SK-N-SH treated with all-trans-retinoic acid at 6 μM for 48 hours (cell line): ENCODE measurements around the gene PTX3.

Source experiments
- ATAC-seq: fragments of 200-7000 bp; cut with Tn5 transposase; 3 replicates; pipeline ENCODE4 v1.9.1; 2020; ENCODE audit warnings: mild to moderate bottlenecking, moderate library complexity
- ARNTL ChIP-seq: fragments of 450-650 bp; formaldehyde crosslinking; IDR thresholded peaks from 2 replicates; pipeline ENCODE4 v1.5.0; 2020; ENCODE audit warnings: low read depth, mild to moderate bottlenecking, moderate library complexity, borderline replicate concordance
- CSDC2 ChIP-seq: fragments of 250-450 bp; sonication (Bioruptor Pico); IDR thresholded peaks from 2 replicates; pipeline ENCODE4 v1.5.0; 2020; ENCODE audit warnings: mild to moderate bottlenecking, moderate library complexity
- ESRRG ChIP-seq: fragments of 250-450 bp; sonication (Bioruptor Pico); IDR thresholded peaks from 2 replicates; pipeline ENCODE4 v1.6.1; 2021; ENCODE audit warnings: mild to moderate bottlenecking
- ISL1 ChIP-seq: fragments of 250-450 bp; sonication (Bioruptor Pico); IDR thresholded peaks from 2 replicates; pipeline ENCODE4 v2.1.2; 2022; ENCODE audit warnings: mild to moderate bottlenecking, moderate library complexity
- OSR1 ChIP-seq: fragments of 250-450 bp; sonication (Bioruptor Pico); IDR thresholded peaks from 2 replicates; pipeline ENCODE4 v1.8.0; 2022; ENCODE audit warnings: moderate library complexity, mild to moderate bottlenecking, inconsistent platforms
- PPARA ChIP-seq: fragments of 250-450 bp; sonication (Bioruptor Pico); IDR thresholded peaks from 2 replicates; pipeline ENCODE4 v1.5.0; 2020; ENCODE audit warnings: mild to moderate bottlenecking, borderline replicate concordance
- SNAI2 ChIP-seq: fragments of 250-450 bp; sonication (Bioruptor Pico); IDR thresholded peaks from 2 replicates; pipeline ENCODE4 v1.5.0; 2020; ENCODE audit warnings: mild to moderate bottlenecking, moderate library complexity
- TOX ChIP-seq: fragments of 250-450 bp; sonication (Bioruptor Pico); IDR thresholded peaks from 2 replicates; pipeline ENCODE4 v1.8.0; 2021; ENCODE audit warnings: mild to moderate bottlenecking, moderate library complexity, borderline replicate concordance
- ZC3H10 ChIP-seq: fragments of 250-450 bp; sonication (Bioruptor Pico); IDR thresholded peaks from 2 replicates; pipeline ENCODE4 v1.5.1; 2021; ENCODE audit warnings: mild to moderate bottlenecking, moderate library complexity
- ZFP3 ChIP-seq: fragments of 250-450 bp; sonication (Bioruptor Pico); IDR thresholded peaks from 2 replicates; pipeline ENCODE4 v1.5.0; 2020; ENCODE audit warnings: mild to moderate bottlenecking, moderate library complexity
- ZFP30 ChIP-seq: fragments of 450-650 bp; formaldehyde crosslinking; IDR thresholded peaks from 2 replicates; pipeline ENCODE4 v1.5.0; 2022; ENCODE audit warnings: mild to moderate bottlenecking, moderate library complexity
- ZNF565 ChIP-seq: fragments of 450-650 bp; formaldehyde crosslinking; conservative IDR thresholded peaks from 2 replicates; pipeline ENCODE4 v1.5.0; 2020; ENCODE audit warnings: low read depth, mild to moderate bottlenecking, moderate library complexity
- ZNF70 ChIP-seq: fragments of 450-650 bp; formaldehyde crosslinking; IDR thresholded peaks from 2 replicates; pipeline ENCODE4 v1.5.0; 2020; ENCODE audit warnings: mild to moderate bottlenecking, moderate library complexity
- ZNF8 ChIP-seq: fragments of 450-650 bp; formaldehyde crosslinking; IDR thresholded peaks from 2 replicates; pipeline ENCODE4 v1.5.0; 2020; ENCODE audit warnings: mild to moderate bottlenecking, moderate library complexity
- TF ChIP-seq, protein P1 (sequence below): fragments of 250-450 bp; sonication (Bioruptor Pico); IDR thresholded peaks from 2 replicates; pipeline ENCODE4 v1.5.1; 2021; ENCODE audit warnings: mild to moderate bottlenecking, moderate library complexity
- TF ChIP-seq, protein P2 (sequence below): fragments of 250-450 bp; sonication (Bioruptor Pico); IDR thresholded peaks from 2 replicates; pipeline ENCODE4 v1.5.1; 2020; ENCODE audit warnings: low read depth, mild to moderate bottlenecking, moderate library complexity
- TF ChIP-seq, protein P3 (sequence below): fragments of 250-450 bp; sonication (Bioruptor Pico); IDR thresholded peaks from 2 replicates; pipeline ENCODE4 v1.8.0; 2021; ENCODE audit warnings: low read depth, mild to moderate bottlenecking, moderate library complexity, borderline replicate concordance
- TF ChIP-seq, protein P4 (sequence below): fragments of 250-450 bp; sonication (Bioruptor Pico); IDR thresholded peaks from 2 replicates; pipeline ENCODE4 v1.8.0; 2020; ENCODE audit warnings: mild to moderate bottlenecking, moderate library complexity, borderline replicate concordance
- TF ChIP-seq, protein P5 (sequence below): fragments of 250-450 bp; sonication (Bioruptor Pico); IDR thresholded peaks from 2 replicates; pipeline ENCODE4 v1.5.0; 2020; ENCODE audit warnings: mild to moderate bottlenecking, moderate library complexity

Gene PTX3

DNA sequence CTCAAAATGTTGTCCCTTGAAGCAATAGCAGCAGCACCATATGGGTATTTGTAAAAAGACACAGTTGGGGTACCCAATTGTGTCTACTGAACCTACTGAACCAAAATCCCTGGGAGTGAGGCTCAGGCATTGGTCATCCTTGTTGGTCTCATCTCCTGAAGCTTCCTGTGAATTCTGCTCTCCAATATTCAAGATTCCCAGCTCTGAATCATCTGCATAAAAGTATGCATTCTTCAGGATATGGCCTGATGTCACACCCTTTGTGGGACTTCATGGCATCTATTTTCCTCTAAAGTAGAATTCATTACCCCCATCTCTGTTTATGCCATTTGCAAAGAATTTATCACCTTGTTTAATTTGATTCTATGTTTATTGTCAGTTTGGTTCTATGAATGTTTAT lies 13.3 kb upstream of the PTX3 start:
- no peak for TF ChIP-seq ARNTL (CRISPR knock-in tag)
- TF ChIP-seq, protein P1, sequence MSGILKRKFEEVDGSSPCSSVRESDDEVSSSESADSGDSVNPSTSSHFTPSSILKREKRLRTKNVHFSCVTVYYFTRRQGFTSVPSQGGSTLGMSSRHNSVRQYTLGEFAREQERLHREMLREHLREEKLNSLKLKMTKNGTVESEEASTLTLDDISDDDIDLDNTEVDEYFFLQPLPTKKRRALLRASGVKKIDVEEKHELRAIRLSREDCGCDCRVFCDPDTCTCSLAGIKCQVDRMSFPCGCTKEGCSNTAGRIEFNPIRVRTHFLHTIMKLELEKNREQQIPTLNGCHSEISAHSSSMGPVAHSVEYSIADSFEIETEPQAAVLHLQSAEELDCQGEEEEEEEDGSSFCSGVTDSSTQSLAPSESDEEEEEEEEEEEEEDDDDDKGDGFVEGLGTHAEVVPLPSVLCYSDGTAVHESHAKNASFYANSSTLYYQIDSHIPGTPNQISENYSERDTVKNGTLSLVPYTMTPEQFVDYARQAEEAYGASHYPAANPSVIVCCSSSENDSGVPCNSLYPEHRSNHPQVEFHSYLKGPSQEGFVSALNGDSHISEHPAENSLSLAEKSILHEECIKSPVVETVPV = no peak
- TF ChIP-seq, protein P2, sequence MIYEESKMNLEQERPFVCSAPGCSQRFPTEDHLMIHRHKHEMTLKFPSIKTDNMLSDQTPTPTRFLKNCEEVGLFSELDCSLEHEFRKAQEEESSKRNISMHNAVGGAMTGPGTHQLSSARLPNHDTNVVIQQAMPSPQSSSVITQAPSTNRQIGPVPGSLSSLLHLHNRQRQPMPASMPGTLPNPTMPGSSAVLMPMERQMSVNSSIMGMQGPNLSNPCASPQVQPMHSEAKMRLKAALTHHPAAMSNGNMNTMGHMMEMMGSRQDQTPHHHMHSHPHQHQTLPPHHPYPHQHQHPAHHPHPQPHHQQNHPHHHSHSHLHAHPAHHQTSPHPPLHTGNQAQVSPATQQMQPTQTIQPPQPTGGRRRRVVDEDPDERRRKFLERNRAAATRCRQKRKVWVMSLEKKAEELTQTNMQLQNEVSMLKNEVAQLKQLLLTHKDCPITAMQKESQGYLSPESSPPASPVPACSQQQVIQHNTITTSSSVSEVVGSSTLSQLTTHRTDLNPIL (CRISPR knock-in tag) = no peak
- no peak for TF ChIP-seq ZFP3 (CRISPR knock-in tag)
- TF ChIP-seq CSDC2 (CRISPR knock-in tag) = no peak
- TF ChIP-seq ZFP30 (CRISPR knock-in tag) = no peak
- TF ChIP-seq TOX (CRISPR knock-in tag) = no peak
- no peak for TF ChIP-seq ISL1 (CRISPR knock-in tag)
- TF ChIP-seq ZC3H10 (CRISPR knock-in tag) = no peak
- TF ChIP-seq ZNF565 = no peak
- ATAC-seq = peak; percentile 46; the same call in 1 of the 3 replicates

DNA sequence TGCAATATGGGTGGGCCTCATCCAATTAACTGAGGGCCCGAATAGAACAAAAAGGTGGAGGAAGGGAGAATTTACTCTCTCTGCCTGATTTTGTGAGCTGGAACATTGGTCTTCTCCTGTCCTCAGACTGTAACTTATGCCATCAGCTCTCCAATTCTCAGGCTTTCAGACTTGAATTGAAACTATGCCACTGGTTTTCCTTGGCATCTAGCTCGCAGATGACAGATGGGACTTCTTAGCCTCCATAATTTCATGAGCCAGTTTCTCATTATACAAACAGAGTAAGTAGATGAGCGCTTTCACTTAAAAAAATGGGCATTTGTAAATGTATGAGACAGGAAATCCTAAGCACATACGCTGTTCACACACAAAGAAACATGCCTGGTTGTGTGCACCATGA lies 8.7 kb upstream of the PTX3 start:
- ATAC-seq = no peak
- TF ChIP-seq ISL1 (CRISPR knock-in tag) (no peak), OSR1 (CRISPR knock-in tag) (no peak), SNAI2 (CRISPR knock-in tag) (no peak), ARNTL (CRISPR knock-in tag) (no peak), ZNF70 (no peak), ZNF8 (CRISPR knock-in tag) (no peak), ESRRG (CRISPR knock-in tag) (no peak), ZC3H10 (CRISPR knock-in tag) (no peak)
- TF ChIP-seq, protein P3, sequence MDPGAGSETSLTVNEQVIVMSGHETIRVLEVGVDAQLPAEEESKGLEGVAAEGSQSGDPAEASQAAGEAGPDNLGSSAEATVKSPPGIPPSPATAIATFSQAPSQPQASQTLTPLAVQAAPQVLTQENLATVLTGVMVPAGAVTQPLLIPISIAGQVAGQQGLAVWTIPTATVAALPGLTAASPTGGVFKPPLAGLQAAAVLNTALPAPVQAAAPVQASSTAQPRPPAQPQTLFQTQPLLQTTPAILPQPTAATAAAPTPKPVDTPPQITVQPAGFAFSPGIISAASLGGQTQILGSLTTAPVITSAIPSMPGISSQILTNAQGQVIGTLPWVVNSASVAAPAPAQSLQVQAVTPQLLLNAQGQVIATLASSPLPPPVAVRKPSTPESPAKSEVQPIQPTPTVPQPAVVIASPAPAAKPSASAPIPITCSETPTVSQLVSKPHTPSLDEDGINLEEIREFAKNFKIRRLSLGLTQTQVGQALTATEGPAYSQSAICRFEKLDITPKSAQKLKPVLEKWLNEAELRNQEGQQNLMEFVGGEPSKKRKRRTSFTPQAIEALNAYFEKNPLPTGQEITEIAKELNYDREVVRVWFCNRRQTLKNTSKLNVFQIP (CRISPR knock-in tag) = no peak
- TF ChIP-seq, all 23 proteins: peak for 0

DNA sequence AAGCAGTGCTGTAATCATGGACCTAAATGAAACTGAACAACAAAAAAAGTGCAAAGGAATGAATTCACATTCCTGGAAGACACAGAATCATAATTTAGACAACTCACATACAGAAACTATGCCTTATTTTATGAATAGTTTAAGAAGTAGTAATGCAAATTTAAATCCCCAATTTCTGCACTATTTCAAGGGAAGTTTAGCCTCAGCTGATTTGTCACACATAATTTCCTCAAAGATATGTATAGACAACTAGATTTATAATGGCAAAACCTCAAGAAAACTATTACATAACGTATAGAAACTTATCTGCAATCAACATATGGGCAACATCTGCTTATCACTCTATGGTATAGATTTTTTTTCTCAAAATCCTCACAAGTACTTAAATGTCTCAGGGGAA lies 7.8 kb upstream of the PTX3 start:
- ATAC-seq = no peak
- TF ChIP-seq, protein P4, sequence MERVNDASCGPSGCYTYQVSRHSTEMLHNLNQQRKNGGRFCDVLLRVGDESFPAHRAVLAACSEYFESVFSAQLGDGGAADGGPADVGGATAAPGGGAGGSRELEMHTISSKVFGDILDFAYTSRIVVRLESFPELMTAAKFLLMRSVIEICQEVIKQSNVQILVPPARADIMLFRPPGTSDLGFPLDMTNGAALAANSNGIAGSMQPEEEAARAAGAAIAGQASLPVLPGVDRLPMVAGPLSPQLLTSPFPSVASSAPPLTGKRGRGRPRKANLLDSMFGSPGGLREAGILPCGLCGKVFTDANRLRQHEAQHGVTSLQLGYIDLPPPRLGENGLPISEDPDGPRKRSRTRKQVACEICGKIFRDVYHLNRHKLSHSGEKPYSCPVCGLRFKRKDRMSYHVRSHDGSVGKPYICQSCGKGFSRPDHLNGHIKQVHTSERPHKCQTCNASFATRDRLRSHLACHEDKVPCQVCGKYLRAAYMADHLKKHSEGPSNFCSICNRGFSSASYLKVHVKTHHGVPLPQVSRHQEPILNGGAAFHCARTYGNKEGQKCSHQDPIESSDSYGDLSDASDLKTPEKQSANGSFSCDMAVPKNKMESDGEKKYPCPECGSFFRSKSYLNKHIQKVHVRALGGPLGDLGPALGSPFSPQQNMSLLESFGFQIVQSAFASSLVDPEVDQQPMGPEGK (CRISPR knock-in tag) = no peak
- TF ChIP-seq ZNF565 (no peak), ARNTL (CRISPR knock-in tag) (no peak), SNAI2 (CRISPR knock-in tag) (no peak), ZC3H10 (CRISPR knock-in tag) (no peak), PPARA (no peak), ZNF70 (no peak), CSDC2 (CRISPR knock-in tag) (no peak)
- TF ChIP-seq, protein P1 = no peak

DNA sequence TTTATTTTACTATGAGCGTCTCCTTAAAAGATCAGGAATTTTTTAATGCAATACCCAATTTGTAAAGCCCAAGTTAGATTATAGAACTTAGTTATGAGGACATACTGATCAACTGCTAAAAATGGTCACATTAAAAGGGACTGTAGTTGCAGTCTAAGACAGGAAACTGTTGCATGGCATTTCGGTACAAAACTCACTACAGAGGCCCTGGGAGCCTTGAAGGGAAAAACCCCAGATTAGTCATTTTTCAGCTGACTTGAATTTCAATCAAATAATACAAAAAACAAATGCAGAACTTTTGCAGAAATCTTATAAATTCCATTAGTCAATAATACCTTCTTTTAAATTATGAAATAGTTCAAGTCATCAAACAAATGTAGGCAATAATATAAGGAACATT lies 6.9 kb upstream of the PTX3 start:
- TF ChIP-seq, protein P4 (CRISPR knock-in tag) = no peak
- TF ChIP-seq, protein P5, sequence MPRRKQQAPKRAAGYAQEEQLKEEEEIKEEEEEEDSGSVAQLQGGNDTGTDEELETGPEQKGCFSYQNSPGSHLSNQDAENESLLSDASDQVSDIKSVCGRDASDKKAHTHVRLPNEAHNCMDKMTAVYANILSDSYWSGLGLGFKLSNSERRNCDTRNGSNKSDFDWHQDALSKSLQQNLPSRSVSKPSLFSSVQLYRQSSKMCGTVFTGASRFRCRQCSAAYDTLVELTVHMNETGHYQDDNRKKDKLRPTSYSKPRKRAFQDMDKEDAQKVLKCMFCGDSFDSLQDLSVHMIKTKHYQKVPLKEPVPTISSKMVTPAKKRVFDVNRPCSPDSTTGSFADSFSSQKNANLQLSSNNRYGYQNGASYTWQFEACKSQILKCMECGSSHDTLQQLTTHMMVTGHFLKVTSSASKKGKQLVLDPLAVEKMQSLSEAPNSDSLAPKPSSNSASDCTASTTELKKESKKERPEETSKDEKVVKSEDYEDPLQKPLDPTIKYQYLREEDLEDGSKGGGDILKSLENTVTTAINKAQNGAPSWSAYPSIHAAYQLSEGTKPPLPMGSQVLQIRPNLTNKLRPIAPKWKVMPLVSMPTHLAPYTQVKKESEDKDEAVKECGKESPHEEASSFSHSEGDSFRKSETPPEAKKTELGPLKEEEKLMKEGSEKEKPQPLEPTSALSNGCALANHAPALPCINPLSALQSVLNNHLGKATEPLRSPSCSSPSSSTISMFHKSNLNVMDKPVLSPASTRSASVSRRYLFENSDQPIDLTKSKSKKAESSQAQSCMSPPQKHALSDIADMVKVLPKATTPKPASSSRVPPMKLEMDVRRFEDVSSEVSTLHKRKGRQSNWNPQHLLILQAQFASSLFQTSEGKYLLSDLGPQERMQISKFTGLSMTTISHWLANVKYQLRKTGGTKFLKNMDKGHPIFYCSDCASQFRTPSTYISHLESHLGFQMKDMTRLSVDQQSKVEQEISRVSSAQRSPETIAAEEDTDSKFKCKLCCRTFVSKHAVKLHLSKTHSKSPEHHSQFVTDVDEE = no peak
- no peak for TF ChIP-seq ZNF8 (CRISPR knock-in tag)
- TF ChIP-seq, protein P1 = no peak
- no peak for TF ChIP-seq SNAI2 (CRISPR knock-in tag)
- TF ChIP-seq, protein P3 (CRISPR knock-in tag) = no peak
- no peak for TF ChIP-seq ZFP3 (CRISPR knock-in tag)
- ATAC-seq = peak; percentile 60; the same call in 1 of the 3 replicates
